Measurements from ENCODE around the gene FRMD4B.

The FRMD4B gene

GRCh38 chr3:69181592-69182211 is 204.2 kb downstream of the FRMD4B start:
- H3K27me3 ChIP-seq (ENCODE audit: insufficient read depth, poor library complexity, severe bottlenecking), result no peaks in the 10 kb centered on the region
- no peak overlapping the region for H3K4me3 ChIP-seq (replicated peaks; ENCODE audit: insufficient read depth, low read length)
- H3K27ac ChIP-seq (replicated peaks), result no peak overlapping the region
- no peak for TF ChIP-seq SPI1 (IDR thresholded peaks at IDR 0.05; ENCODE audit: borderline replicate concordance, low read depth)
- TF ChIP-seq, protein P1, sequence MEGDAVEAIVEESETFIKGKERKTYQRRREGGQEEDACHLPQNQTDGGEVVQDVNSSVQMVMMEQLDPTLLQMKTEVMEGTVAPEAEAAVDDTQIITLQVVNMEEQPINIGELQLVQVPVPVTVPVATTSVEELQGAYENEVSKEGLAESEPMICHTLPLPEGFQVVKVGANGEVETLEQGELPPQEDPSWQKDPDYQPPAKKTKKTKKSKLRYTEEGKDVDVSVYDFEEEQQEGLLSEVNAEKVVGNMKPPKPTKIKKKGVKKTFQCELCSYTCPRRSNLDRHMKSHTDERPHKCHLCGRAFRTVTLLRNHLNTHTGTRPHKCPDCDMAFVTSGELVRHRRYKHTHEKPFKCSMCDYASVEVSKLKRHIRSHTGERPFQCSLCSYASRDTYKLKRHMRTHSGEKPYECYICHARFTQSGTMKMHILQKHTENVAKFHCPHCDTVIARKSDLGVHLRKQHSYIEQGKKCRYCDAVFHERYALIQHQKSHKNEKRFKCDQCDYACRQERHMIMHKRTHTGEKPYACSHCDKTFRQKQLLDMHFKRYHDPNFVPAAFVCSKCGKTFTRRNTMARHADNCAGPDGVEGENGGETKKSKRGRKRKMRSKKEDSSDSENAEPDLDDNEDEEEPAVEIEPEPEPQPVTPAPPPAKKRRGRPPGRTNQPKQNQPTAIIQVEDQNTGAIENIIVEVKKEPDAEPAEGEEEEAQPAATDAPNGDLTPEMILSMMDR (IDR thresholded peaks at IDR 0.05; ENCODE audit: insufficient read depth, low read length), result no peak
- no peak for TF ChIP-seq GABPA (IDR thresholded peaks at IDR 0.05; ENCODE audit: low read depth)
- TF ChIP-seq REST (IDR thresholded peaks at IDR 0.05; ENCODE audit: insufficient replicate concordance, low read depth), result no peak
- no peak for TF ChIP-seq POLR2AphosphoS5 (IDR thresholded peaks at IDR 0.05; ENCODE audit: low read depth)
- DNase-seq (ENCODE audit: low read depth in 1 of 2, low spot score in 1 of 2), result no peak

- TF ChIP-seq REST (IDR thresholded peaks at IDR 0.05; ENCODE audit: insufficient replicate concordance, low read depth), result no peak
- TF ChIP-seq, protein P1 (IDR thresholded peaks at IDR 0.05; ENCODE audit: insufficient read depth, low read length), result no peak
- no peak for TF ChIP-seq SPI1 (IDR thresholded peaks at IDR 0.05; ENCODE audit: borderline replicate concordance, low read depth)
- no peak for TF ChIP-seq GABPA (IDR thresholded peaks at IDR 0.05; ENCODE audit: low read depth)
- no peak for TF ChIP-seq POLR2AphosphoS5 (IDR thresholded peaks at IDR 0.05; ENCODE audit: low read depth)
- Histone ChIP-seq H3K27ac (replicated peaks) (no peak overlapping the region), H3K4me3 (replicated peaks; ENCODE audit: insufficient read depth, low read length) (no peak overlapping the region), H3K27me3 (ENCODE audit: insufficient read depth, poor library complexity, severe bottlenecking) (no peaks in the 10 kb centered on the region)
- no peak for DNase-seq (ENCODE audit: low read depth in 1 of 2, low spot score in 1 of 2)
Measured at GRCh38 chr3:69180869-69181591, 204.9 kb downstream of the FRMD4B start.

GRCh38 chr3:69179740-69180372 is 206.0 kb downstream of the FRMD4B start:
- TF ChIP-seq POLR2AphosphoS5 (IDR thresholded peaks at IDR 0.05; ENCODE audit: low read depth) (no peak), SPI1 (IDR thresholded peaks at IDR 0.05; ENCODE audit: borderline replicate concordance, low read depth) (no peak), GABPA (IDR thresholded peaks at IDR 0.05; ENCODE audit: low read depth) (no peak)
- TF ChIP-seq, protein P1 (IDR thresholded peaks at IDR 0.05; ENCODE audit: insufficient read depth, low read length), result no peak

More at GRCh38 chr3:69179740-69180372, 206.0 kb downstream of the FRMD4B start:
- no peak overlapping the region for H3K4me3 ChIP-seq (replicated peaks; ENCODE audit: insufficient read depth, low read length)
- no peak for DNase-seq (ENCODE audit: low read depth in 1 of 2, low spot score in 1 of 2)
- H3K27ac ChIP-seq (replicated peaks), result no peak overlapping the region
- H3K27me3 ChIP-seq (ENCODE audit: insufficient read depth, poor library complexity, severe bottlenecking), result no peaks in the 10 kb centered on the region
